Measurements from ENCODE around the gene SOBP.

Gene SOBP

DNA sequence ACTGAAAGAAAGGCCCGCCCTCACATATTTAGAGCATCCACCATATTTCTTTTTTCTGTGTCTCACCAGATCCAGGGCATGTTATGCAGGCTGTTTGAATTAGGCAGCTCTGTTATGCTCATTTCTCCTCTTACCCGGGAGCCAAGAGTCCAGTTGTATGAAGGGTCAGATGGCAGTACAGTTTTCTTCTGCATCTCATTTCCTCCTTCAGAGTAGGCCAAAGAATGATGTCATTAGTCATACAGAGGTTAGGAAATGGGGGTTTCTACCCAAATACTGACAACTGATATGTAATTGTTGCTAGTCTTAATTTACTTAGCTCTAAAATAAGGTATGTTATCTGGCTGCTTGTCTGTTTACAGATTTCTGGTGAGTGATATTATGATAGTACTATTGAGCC is 130.8 kb downstream of the SOBP start:
- no peak for DNase-seq

- DNase-seq, result no peak
Observed at GRCh38 chr6:107621229-107621937, 131.5 kb downstream of the SOBP start.

DNA sequence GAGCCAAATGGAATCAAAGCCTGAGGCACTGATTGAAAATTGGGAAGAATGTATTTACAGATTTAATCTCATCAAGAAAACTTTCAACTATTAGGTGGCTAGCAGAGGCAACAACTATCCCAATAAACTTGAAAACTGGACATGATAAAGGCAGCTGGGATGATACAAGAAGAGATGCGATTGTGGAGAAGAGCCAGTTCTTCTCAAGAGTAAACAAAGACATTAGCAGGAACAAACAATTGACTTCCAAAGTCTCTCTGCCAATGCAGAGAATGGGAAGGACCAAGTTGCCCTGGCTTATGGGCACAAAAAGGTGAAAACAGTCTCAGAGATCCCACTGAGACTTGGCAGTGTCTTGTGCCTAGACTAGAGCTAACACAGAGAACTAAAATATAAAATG is 132.4 kb downstream of the SOBP start:
- no peak for DNase-seq

DNA sequence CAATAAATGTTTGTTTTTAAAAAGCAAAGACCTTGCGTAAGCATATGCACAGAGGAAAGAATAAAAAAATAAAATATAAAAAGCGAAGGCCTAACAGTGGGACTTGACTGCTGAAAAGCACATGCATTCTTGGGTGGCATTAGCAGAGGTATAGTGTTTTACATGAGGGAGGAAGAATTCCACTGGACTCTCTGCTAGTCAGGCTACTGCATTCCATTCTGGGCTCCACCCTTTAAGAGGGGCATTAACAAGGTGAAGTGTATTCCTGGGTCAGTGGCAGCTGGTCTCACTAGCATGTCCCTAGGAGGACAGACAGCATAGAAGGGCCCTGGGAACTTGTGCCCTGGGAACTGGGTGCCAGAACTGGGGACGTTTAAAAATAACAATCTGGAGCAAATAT is 134.1 kb downstream of the SOBP start:
- no peak for DNase-seq

- DNase-seq, result no peak
Observed at GRCh38 chr6:107624541-107624940, 134.6 kb downstream of the SOBP start.

GRCh38 chr6:107625264-107625663 is 135.3 kb downstream of the SOBP start:
- no peak for DNase-seq

- DNase-seq, result no peak
Observed at GRCh38 chr6:107626645-107627044, 136.7 kb downstream of the SOBP start.

- DNase-seq, result no peak
Observed at GRCh38 chr6:107627969-107628368, 138.1 kb downstream of the SOBP start.

DNA sequence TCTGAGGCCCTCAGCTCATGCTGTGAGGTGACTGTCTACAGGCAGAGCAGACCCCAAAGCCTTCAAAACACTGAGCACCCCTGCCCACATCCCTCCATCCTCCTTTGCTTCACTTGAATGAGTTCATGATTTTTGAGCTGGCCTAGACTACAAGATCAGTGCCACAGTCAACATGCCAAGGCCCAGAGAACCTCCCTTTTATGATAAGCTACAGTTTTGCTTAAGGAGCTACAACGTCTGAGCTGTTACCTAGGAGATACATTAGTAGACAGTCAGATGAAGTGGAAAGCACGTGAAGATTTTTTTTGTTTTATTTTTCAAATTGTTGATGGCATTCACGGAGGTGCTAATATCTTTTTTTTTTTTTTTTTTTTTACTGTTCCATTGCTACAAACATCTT is 139.0 kb downstream of the SOBP start:
- DNase-seq, result no peak

GRCh38 chr6:107629548-107630129 is 139.7 kb downstream of the SOBP start:
- DNase-seq, result no peak

- no peak for DNase-seq
Observed at GRCh38 chr6:107630348-107630977, 140.5 kb downstream of the SOBP start.

DNA sequence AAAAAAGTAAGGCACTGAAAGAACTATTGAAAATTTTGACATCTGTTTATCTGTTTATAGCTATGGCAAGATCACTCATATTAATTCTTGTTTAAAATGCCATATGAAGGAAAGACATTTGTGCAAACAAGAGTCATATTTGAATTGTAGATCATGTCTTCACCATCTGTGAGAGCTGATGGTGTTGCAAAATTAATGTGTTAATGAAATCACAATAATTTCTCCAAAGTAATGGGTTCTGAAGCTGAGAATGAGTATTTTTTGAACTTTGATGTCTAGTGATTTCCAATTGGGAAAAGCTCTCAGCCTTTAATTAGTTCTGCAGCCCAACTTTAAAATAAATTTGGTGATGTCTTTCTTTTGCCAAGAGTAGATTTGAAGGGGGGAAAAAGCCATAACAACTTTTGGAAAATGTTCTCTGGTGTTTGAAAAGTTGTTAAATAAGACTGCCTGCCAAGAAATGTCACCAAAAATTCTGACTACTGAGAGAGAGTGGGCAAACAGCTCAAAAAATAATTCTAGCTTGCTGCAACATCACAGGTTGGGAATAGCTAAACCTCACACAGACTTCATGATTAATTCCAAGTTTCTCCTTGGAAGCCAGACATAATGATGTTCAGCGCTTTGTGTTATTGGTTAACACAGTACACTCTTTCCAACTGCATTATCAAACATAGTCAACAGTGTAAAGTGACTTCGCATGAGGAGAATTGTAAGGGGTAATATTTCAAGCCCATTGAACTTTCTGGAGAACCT is 142.6 kb downstream of the SOBP start:
- no peak for DNase-seq

DNA sequence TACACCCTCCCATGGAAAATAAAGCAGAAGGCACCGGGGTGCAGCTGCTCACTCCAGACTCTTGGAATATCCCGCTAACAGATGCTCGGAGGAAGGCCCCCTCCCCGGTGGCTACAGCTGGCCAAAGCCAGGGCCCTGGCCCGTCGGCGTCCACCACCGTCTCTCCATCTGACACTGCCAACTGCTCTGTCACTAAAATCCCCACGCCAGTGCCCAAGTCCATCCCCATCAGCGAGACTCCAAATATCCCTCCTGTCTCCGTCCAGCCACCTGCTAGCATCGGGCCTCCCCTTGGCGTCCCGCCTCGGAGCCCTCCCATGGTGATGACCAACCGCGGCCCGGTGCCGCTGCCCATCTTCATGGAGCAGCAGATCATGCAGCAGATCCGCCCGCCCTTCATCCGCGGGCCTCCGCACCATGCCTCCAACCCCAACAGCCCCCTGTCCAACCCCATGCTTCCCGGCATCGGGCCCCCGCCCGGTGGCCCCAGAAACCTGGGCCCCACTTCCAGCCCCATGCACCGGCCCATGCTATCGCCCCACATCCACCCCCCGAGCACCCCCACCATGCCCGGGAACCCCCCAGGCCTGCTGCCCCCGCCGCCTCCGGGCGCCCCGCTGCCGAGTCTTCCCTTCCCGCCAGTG is 143.9 kb downstream of the SOBP start:
- no peak for DNase-seq

DNA sequence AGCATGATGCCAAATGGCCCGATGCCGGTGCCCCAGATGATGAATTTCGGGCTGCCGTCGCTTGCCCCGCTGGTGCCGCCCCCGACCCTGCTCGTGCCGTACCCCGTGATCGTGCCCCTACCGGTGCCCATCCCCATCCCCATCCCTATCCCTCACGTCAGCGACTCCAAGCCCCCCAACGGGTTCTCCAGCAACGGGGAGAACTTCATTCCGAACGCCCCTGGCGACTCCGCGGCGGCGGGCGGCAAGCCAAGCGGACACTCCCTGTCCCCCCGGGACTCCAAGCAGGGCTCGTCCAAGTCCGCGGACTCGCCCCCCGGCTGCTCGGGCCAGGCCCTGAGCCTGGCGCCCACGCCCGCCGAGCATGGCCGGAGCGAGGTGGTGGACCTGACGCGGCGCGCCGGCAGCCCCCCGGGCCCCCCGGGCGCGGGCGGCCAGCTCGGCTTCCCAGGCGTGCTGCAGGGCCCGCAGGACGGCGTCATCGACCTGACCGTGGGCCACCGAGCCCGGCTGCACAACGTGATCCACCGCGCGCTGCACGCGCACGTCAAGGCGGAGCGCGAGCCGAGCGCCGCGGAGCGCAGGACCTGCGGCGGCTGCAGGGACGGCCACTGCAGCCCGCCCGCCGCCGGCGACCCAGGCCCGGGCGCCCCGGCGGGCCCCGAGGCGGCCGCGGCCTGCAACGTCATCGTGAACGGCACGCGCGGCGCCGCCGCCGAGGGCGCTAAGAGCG is 144.6 kb downstream of the SOBP start:
- DNase-seq, result no peak

GRCh38 chr6:107635057-107635515 is 145.2 kb downstream of the SOBP start:
- no peak for DNase-seq

GRCh38 chr6:107636486-107636885 is 146.6 kb downstream of the SOBP start:
- DNase-seq, result no peak

DNA sequence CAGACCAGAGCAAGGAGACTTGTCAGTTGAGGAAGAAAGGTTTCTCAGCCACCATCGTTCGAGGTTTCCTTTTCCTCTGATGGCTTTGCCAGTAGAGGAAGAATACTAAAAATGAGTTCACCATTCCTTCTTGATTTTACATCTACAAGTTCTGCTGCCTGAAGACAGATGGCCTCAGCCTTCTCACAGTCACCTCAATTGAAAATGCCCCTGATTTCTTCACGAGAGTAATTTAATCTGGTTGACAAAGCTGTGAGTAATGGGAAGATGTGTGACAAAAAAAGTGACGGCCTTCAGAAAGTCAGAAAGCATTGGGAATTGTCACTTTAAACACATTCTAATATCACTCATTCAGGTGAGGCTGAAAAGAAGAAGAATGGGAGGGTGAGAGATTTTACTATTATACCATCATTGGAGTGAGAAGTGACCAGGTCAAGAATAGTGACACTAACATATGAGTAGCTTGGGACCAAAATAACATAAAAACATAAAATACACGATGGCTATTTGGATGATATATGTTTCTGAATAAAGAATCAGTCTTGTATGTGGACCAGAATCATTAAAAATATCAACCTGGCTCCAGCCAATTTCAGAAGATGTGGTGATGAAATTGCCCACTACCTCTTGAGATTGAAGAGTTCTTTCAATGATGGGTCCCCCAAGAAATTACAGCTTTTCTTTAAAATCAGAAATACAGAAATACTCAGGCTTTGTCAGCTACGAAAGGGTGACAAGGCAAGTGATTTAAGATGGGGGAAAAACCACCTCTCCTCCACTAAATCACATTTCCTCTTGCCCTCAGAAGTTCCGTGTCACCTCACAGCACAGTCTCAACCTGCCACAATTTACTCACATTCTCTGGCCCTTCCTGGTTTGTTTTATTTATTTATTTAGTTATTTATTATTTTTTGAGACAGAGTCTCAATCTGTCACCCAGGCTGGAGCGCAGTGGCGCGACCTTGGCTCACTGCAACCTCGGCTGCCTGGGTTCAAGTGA is 147.7 kb downstream of the SOBP start:
- DNase-seq, result no peak

DNA sequence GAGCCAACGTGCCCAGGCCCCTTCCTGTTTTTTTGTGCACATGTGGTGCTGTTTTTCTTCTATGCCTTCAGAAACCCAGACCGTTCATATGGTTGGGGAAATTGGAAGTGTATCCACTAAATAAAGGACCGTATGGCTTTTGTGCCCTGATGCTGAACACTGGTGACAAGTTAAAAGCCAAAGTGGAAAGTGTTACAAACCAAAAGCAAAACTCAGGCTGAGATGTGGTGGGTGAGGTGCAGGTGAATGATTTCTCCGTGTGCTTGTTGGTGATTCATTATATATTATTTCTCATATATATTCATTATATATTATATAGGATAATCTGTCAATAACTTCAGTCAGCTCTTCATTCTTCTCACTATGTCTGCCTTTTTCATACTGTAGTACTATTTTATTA is 148.6 kb downstream of the SOBP start:
- no peak for DNase-seq

- no peak for DNase-seq
Observed at GRCh38 chr6:107639511-107639910, 149.6 kb downstream of the SOBP start.

DNA sequence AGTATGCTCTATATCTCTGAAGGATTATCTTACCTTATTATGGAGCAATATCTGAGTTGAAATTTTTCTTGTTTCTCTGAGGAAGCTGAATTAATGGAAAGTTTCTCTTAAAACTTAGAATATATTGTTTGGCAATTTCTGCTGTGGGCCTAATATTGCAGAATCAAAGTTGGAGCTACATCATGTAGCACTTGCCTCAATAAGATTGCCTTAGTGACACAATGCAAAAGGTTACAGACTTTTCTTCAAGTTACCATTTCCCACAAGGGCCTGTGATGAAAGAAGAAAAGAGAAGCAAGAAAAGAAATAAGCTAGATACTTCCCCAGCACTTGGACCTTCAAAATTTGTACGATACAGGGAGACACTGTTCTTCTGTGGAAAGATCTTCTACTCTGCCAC is 151.2 kb downstream of the SOBP start:
- no peak for DNase-seq

DNA sequence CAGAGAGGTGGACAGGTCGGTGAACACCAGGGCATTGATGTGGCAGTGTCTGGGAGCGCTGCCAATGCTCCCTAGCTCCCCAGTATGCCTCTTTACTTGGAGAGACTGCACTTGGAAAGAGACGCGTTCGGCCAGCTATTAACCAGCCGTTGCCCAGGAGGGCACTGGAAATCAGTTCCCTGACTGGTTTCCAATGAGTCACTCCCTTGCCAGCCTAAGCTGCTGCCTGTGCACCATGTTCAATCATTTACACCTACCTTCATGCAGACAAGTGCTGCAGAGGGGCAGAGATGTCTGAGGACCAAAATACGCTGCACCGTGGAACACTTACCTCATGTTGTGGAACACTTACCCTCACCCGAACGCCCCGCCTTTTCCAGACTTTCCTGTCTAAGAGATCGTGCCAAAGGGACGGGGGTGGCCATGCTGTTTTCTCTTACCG is 151.6 kb downstream of the SOBP start:
- no peak for DNase-seq

Measured in effector CD8-positive, alpha-beta T cell (primary cell).